ENCODE data around the gene COL6A6.

COL6A6 gene

GRCh38 chr3:130488769-130489450, 28.1 kb upstream of the COL6A6 start:
- H3K4me3 ChIP-seq (ENCODE audit: low read depth, low read length) = no peak overlapping the region
- TF ChIP-seq CTCF (conservative IDR thresholded peaks at IDR 0.05; ENCODE audit: low read depth, low read length) = no peak

GRCh38 chr3:130490241-130490640, 26.7 kb upstream of the COL6A6 start:
- H3K4me3 ChIP-seq (ENCODE audit: low read depth, low read length) = no peak overlapping the region
- DNase-seq (ENCODE audit: low read depth) = peak; percentile 13
- no peak for TF ChIP-seq CTCF (conservative IDR thresholded peaks at IDR 0.05; ENCODE audit: low read depth, low read length)

More at GRCh38 chr3:130488769-130489450, 28.1 kb upstream of the COL6A6 start:
- no peak for DNase-seq (ENCODE audit: low read depth)

- H3K4me3 ChIP-seq (ENCODE audit: low read depth, low read length) = no peak overlapping the region
- no peak for TF ChIP-seq CTCF (conservative IDR thresholded peaks at IDR 0.05; ENCODE audit: low read depth, low read length)
- no peak for DNase-seq (ENCODE audit: low read depth)
These were observed 25.5 kb upstream of the COL6A6 start for GRCh38 chr3:130491431-130491830.

GRCh38 chr3:130504701-130505100, 12.3 kb upstream of the COL6A6 start:
- TF ChIP-seq CTCF (conservative IDR thresholded peaks at IDR 0.05; ENCODE audit: low read depth, low read length) = no peak
- H3K4me3 ChIP-seq (ENCODE audit: low read depth, low read length) = no peak overlapping the region
- DNase-seq (ENCODE audit: low read depth) = no peak

- TF ChIP-seq CTCF (conservative IDR thresholded peaks at IDR 0.05; ENCODE audit: low read depth, low read length) = no peak
- no peak overlapping the region for H3K4me3 ChIP-seq (ENCODE audit: low read depth, low read length)
- DNase-seq (ENCODE audit: low read depth) = no peak
These were observed 10.9 kb upstream of the COL6A6 start for GRCh38 chr3:130506031-130506430.

GRCh38 chr3:130507746-130508145, 9.2 kb upstream of the COL6A6 start:
- no peak for TF ChIP-seq CTCF (conservative IDR thresholded peaks at IDR 0.05; ENCODE audit: low read depth, low read length)
- no peak for DNase-seq (ENCODE audit: low read depth)

GRCh38 chr3:130509008-130509407, 8.0 kb upstream of the COL6A6 start:
- no peak overlapping the region for H3K4me3 ChIP-seq (ENCODE audit: low read depth, low read length)
- DNase-seq (ENCODE audit: low read depth) = peak; percentile 18
- no peak for TF ChIP-seq CTCF (conservative IDR thresholded peaks at IDR 0.05; ENCODE audit: low read depth, low read length)

More at GRCh38 chr3:130507746-130508145, 9.2 kb upstream of the COL6A6 start:
- no peak overlapping the region for H3K4me3 ChIP-seq (ENCODE audit: low read depth, low read length)
